GM18909 (cell line): ENCODE data around the gene CDCA4.
"Not testable (repeated sequence)": the region's sequence is repeated elsewhere in the genome, so short reads cannot be mapped to it uniquely, and the experiment has no call there.

ENCODE experiments used
- ATAC-seq: cut with Tn5 transposase; IDR thresholded peaks from one replicate; pipeline ENCODE4 v1.9.1; 2021; ENCODE audit warnings: mild to moderate bottlenecking; ENCODE audit not compliant: unreplicated experiment, poor library complexity

Gene CDCA4

GRCh38 chr14:105020815-105021655 is at the start of gene CDCA4:
Gene CDCA4, minus strand, starts transcription at chr14:105021083. Its CDS starts 9,154 bp downstream, at chr14:105011929.
- peak; percentile 85 for ATAC-seq

- peak; percentile 44 for ATAC-seq
These were observed 49.2 kb upstream of the CDCA4 start for GRCh38 chr14:105069871-105070759.

DNA sequence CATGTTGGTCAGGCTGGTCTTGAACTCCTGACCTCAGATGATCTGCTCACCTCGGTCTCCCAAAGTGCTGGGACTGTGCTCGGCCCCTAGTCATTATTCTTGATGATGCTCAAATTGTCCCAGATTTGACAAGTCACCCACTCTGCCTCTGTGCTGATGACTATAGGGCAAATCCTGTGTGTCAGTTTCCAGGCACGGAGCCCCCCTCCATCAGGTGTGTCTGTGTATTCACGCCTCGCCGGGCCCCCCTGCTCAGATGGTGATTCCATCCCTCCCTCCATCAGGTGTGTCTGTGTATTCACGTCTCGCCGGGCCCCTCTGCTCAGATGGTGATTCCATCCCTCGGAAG is 48.6 kb upstream of the CDCA4 start:
- no peak for ATAC-seq

- no peak for ATAC-seq
These were observed 47.9 kb upstream of the CDCA4 start for GRCh38 chr14:105068818-105069217.

- no peak for ATAC-seq
These were observed 47.1 kb upstream of the CDCA4 start for GRCh38 chr14:105067969-105068301.

DNA sequence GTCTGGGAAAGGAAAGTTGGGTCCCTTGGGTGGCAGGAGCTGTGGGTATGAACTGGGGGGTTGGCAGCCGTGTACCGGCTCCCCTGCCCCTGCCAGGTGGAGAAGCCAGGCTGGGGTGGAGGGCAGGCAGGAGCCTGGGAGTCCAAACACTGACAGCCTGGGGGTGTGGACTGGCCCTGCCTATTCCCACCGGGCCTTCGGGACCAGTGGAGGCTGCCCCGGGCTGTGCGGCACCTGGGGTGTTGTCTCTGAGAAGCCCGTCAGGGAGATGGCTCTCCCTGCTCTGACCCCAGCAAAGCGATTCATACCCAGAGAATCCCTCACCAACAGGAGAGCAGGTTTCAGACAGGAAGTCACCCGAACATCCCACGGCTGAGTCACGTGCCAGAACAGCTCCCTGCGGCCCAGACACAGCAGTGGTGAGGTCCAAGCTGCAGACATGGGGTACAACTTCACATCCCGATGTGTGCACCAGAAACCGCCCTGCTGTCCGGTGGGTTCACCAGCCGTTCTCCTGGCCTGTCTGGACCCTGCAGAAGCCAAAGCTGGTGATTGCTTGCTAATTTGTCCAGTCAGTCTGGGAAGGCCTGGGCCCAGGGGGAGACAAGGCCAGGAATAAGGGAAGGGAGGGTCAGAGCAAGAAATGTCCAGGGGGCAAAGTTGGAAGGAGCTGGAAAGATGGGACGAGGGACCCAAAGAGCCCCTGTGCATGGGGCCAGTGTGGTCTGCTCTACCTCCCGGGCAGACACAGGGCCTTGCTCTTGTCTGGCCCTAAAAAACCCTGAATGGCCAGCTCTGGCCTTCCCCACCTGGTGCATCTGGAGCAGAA is 46.5 kb upstream of the CDCA4 start:
- no peak for ATAC-seq

DNA sequence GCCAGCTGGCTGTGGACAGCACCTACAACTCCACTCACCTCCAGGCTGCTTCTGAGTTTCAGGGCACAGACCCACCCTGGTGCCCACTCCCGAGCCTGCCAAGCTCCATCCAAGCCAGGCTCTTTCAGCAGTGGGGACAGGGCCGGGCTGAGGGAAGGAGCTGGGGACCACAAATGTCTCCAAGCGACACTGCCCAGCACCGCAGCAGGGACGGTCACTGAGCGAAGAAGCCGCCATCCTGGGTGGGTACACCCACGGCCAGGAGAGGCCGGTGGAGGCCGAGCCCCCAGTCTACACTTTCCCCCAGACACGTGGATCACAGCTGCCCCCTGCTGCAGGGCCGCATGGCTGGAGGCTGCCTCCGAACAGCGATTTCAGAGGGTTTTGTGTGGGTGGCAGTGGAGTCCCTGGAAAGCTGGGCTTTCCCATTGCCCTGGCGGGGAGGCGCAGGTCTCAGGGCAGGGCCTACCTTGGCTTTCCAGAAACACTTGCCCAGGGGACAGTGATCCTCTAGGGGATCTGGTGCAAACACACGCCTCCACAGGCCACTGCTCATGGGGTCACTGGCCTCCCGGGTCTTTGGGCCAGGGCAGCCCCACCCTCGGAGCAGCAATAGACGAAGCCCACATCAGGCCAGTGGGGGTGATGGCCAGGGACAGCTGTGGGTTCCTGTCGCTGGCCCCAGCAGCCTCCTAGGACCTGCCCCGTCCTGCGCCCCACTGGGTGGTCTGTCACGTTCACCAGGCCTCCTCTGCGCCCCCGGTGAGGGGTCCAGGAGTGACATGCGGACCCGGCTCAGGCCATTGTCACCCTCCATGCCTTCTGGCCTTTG is 45.6 kb upstream of the CDCA4 start:
- ATAC-seq: no peak

DNA sequence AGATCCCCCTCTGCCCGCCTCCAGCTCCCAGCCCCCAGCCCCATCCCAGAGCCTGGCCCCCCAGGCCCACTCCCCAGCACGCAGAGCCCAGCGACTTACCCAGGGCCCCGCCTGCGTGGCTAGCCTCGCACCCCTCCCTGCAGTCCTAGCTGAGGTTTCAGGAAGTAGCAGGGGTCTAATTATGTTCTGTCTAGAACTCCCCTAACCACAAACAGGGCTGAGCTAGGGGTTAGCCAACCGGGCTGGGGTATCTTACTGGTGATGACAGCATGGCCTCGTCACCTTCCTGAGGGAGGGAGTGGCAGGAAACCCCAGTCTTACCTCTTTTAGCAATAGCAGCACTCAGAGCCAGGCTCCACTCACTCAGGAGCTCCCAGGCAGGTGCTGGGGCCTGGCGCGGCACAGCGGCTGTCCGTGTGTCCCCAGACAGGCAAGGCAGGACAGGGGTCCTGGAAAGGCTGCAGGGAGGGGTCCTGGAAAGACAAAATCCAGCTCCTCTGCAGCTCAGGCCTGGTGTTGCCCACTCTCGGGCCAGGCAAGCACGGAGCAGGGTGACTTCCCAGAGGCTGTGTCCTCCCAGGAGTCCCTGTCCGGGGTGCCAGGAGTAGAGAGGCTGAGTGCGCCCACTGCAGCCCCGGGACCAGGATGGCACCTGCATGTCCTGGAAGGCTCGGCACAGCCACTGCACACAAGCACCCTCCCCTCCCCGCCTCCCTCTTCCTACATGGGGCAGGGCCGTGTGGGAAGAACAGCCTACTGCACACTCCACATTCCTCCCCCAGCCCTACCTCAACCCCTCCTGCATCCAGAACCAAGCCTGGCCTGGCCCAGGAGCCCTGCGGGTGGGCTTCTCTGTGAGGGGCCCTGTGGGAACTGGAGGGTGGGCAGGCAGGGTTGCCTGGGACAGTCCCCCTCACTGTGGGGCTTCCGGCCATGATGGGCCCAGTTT is 44.7 kb upstream of the CDCA4 start, which contains the start of gene GPR132:
Gene GPR132, minus strand, starts transcription at position 151 of the 949 bp plus-strand sequence. CDS start 10,010 bp downstream, outside the sequence.
- peak; percentile 56 for ATAC-seq

GRCh38 chr14:105064721-105065143 is 43.8 kb upstream of the CDCA4 start:
- no peak for ATAC-seq

- no peak for ATAC-seq
These were observed 43.1 kb upstream of the CDCA4 start for GRCh38 chr14:105064001-105064400.

DNA sequence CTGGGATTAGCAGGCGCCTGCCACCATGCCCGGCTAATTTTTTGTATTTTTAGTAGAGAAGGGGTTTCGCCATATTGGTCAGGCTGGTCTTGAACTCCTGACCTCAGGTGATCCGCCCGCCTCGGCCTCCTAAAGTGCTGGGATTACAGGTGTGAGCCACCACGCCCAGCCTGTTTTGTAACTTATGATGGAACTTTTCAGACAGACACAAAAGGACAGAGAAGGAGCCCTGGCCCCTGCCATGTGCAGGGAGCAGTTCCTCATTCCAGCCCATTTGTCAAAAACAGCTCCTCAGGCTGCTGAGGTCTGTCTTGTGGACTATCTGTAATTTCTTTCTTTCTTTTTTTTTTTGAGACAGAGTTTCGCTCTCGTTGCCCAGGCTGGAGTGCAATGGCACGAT is 42.6 kb upstream of the CDCA4 start:
- ATAC-seq: not testable (repeated sequence)

GRCh38 chr14:105063056-105063455 is 42.2 kb upstream of the CDCA4 start:
- no peak for ATAC-seq

DNA sequence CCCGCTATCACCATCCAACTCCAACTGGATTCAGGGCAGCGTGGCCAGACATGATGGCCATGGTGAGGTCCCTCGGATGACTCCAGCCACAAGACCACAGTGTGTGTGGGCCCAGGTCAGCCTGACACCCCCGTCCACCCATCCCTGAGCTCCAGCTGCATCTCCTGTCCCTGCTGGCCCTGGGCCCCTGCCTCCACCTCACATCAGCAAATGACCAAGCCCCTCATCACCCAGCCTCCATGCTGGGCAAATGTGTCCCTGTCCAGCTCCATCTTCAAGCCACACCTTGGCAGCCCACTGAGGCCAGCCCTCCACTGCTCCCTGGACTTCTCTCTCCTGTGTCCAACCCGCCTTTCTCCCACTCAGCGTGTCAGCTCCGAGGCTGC is 41.2 kb upstream of the CDCA4 start:
- no peak for ATAC-seq

DNA sequence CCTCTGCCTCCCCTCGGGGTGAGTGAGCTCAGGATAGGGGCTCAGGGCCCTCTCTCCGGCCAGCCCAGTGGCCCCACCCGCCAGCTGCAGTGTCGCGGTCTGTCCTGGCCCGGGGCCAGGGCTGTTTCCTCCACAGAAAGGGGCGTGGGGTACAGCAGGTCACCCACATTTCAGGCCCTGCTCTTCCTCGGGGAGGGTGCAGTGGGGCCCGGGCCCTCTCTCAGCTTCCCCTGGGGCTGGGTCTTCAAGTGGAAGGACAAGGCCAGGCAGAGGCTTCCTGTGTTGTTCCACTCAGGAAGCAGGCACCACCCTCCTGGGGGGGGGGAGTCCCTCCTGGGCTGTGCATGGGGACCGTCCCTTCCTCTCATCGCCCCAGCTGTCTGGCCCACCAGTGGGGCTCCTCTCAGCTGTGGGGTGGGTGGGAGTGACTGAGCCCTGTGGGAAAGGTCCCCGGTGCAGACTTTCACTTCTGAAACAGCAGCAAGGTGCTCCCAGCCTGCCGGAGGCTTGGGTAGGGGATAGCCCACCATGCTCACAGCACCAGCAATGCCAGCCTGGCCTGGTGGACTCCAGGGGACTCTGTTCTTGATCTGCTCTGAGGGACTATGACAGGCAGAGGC is 40.7 kb upstream of the CDCA4 start:
- ATAC-seq: no peak

- no peak for ATAC-seq
These were observed 40.0 kb upstream of the CDCA4 start for GRCh38 chr14:105060751-105061427.

GRCh38 chr14:105059925-105060565 is 39.2 kb upstream of the CDCA4 start:
- ATAC-seq: no peak
